GM12878 (cell line): ENCODE data around the gene SRGAP2C. TPM values are rescaled to one million over a fixed set of nuclear protein-coding genes. Genes with fewer than 3 reads are reported as not detected.
"Not testable (repeated sequence)": the region's sequence is repeated elsewhere in the genome, so short reads cannot be mapped to it uniquely, and the experiment has no call there.

ENCODE experiments used
- ATAC-seq: fragments of 200-7000 bp; cut with Tn5 transposase; 3 replicates; pipeline ENCODE4 v1.9.1; 2020; ENCODE audit warnings: mild to moderate bottlenecking, moderate library complexity
- BruUV-seq: library from RNA; stranded (reverse); fragments of 400-500 nt; replicated peaks from 2 replicates; lab custom pipeline; 2021; lab: Mats Ljungman, UMichigan
- CTCF ChIA-PET: fragments of 300-600 bp; sonication (Branson Sonifier 250); formaldehyde crosslinking; extraction: SDS; loops from one replicate; lab custom pipeline; 2021; ENCODE audit warnings: inconsistent platforms; lab: Yijun Ruan, JAX
- POLR2A ChIA-PET: fragments of 350-600 bp; formaldehyde crosslinking; extraction: SDS; loops from one replicate; lab custom pipeline; 2021; ENCODE audit warnings: inconsistent platforms; lab: Charles Lee
- RAD21 ChIA-PET: fragments of 300-600 bp; sonication (Branson Sonifier 250); formaldehyde crosslinking; loops from one replicate; lab custom pipeline; 2023; ENCODE audit warnings: antibody characterized with exemption; ENCODE audit not compliant: unreplicated experiment; lab: Charles Lee
- SMC1A ChIA-PET: fragments of 300-600 bp; sonication (Branson Sonifier 250); formaldehyde crosslinking; loops from one replicate; lab custom pipeline; 2023; ENCODE audit not compliant: unreplicated experiment, uncharacterized antibody; lab: Charles Lee
- DNase-seq: peaks from one replicate; pipeline ENCODE4 v3.0.0-alpha.2; 2011; ENCODE audit warnings: low read depth, low spot score
- FAIRE-seq: peaks from 3 replicates; lab custom pipeline; 2011; peaks lifted over from hg19 to GRCh38; lab: Jason Lieb, UNC
- H2AFZ ChIP-seq: 2 replicates; pipeline ENCODE4 v1.6.0; 2011; ENCODE audit warnings: low read depth, low read length, control low read depth; ENCODE audit not compliant: control insufficient read depth
- H3K27ac ChIP-seq: 2 replicates; pipeline ENCODE4 v1.5.1; 2011; ENCODE audit warnings: control low read depth; ENCODE audit not compliant: control insufficient read depth, insufficient read depth
- H3K27me3 ChIP-seq, 2 experiments: replicated peaks in 1 of 2; 2 replicates each; pipeline versions ENCODE4 v1.6.0 to v1.6.1; 2011; ENCODE audit warnings: low read length in 1 of 2; ENCODE audit not compliant: control insufficient read depth in 2 of 2, insufficient read depth in 2 of 2
- H3K36me3 ChIP-seq, 2 experiments: 2 replicates each; pipeline ENCODE4 v1.5.1; 2011; ENCODE audit warnings: low read length in 1 of 2; ENCODE audit not compliant: control insufficient read depth in 2 of 2, insufficient read depth in 2 of 2
- H3K4me1 ChIP-seq: 2 replicates; pipeline ENCODE4 v1.6.1; 2011; ENCODE audit warnings: mild to moderate bottlenecking, low read length, moderate library complexity, mixed read lengths; ENCODE audit not compliant: control insufficient read depth, insufficient read depth
- H3K4me2 ChIP-seq: 2 replicates; pipeline ENCODE4 v1.6.0; 2011; ENCODE audit warnings: control low read depth; ENCODE audit not compliant: control insufficient read depth, insufficient read depth
- H3K4me3 ChIP-seq: fragments of 200-600 bp; sonication (generic); 2 replicates; pipeline ENCODE4 v1.5.1; 2016
- H3K79me2 ChIP-seq: 2 replicates; pipeline ENCODE4 v1.6.0; 2011; ENCODE audit warnings: low read length; ENCODE audit not compliant: control insufficient read depth, insufficient read depth
- H3K9ac ChIP-seq: 2 replicates; pipeline ENCODE4 v1.8.0; 2011; ENCODE audit warnings: low read length, control low read depth, mixed read lengths; ENCODE audit not compliant: control insufficient read depth, insufficient read depth
- H3K9me3 ChIP-seq: replicated peaks from 3 replicates; pipeline ENCODE4 v1.5.1; 2011; ENCODE audit warnings: mild to moderate bottlenecking, low read length; ENCODE audit not compliant: control insufficient read depth, insufficient read depth
- H4K20me1 ChIP-seq: 2 replicates; pipeline ENCODE4 v1.6.0; 2011; ENCODE audit not compliant: control insufficient read depth, insufficient read depth
- WGBS: methylation state at CpG from one replicate; pipeline ENCODE4 v1.1.6; 2016; ENCODE audit warnings: low lambda C conversion rate; ENCODE audit not compliant: insufficient replicate concordance, insufficient coverage; ENCODE audit errors: missing lambda C conversion rate; 5-methylcytosine and 5-hydroxymethylcytosine counted together
- in situ Hi-C: fragments of 300-500 bp; cut with MboI; formaldehyde crosslinking; loops from 9 replicates; pipeline ENCODE4 v1.14.3; 2018; ENCODE audit warnings: mixed read lengths
- intact Hi-C: fragments of 100-400 bp; cut with micrococcal nuclease; formaldehyde crosslinking; loops from one replicate; pipeline ENCODE4 v1.14.2; 2022; ENCODE audit not compliant: unreplicated experiment
- polyA plus RNA-seq, 11 experiments: library from polyadenylated mRNA; depleted of rRNA in 4 of 11; unstranded in 6 of 11; stranded (reverse) in 5 of 11; fragments of >200 nt; fragmentation: Nextera tagmentation in 4 of 11; fragmentation: Illumina TruSeq in 1 of 11; extraction: Ambion mirVana in 4 of 11; extraction: Trizol in 1 of 11; gene quantifications; 1 replicate in 1 of 11; 2 replicates in 10 of 11; pipeline versions ENCODE4 v1.2.1 to v1.2.3, GENCODE V29; 2011 to 2016; ENCODE audit warnings: inconsistent platforms in 2 of 11, missing spikeins in 2 of 11, low read depth in 1 of 11
- total RNA-seq, 4 experiments: library from RNA; depleted of rRNA in 3 of 4; stranded (reverse); fragments of >200 nt in 3 of 4; fragmentation: Illumina TruSeq in 1 of 4; extraction: Trizol in 1 of 4; gene quantifications; 2 replicates each; pipeline versions ENCODE4 v1.2.1 to v1.2.3, GENCODE V29; 2013 to 2021

The SRGAP2C gene
- total and polyA plus RNA-seq, 10 of the 15 experiments (the other 5 are each of a cell fraction or from before 2014, with no cell fraction given), result 0.82 to 7.6 (median 2.3) TPM

DNA sequence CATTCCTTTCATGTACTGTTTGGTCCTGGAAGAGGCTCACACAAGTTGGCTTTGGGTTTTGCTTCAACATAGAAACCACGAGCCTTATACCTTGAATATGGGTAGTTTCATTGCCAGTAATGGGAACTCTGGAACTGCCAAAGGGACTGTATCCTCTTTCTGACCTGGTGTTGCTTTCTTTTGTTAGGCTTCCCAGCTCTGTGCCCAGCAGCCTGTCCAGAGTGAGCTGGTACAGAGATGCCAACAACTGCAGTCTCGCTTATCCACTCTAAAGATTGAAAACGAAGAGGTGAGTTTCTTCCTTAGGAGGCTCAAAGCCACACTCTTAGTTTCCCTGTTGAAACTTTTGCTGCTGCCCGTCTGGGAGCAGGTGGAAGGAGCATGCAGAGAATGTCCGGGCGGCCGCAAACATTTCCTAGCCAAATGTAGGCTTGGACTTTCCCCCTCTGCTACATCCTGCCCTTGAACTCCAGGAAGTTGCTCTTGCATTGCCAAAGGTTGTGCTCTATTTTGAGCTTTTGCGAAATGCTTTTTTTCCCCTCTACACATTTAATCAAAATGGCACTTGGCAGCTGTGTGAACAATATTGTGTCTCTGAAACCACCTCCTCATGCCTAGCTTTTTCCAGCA is 201.7 kb downstream of the SRGAP2C start:
- H3K9ac ChIP-seq, H3K4me3 ChIP-seq, POLR2A ChIA-PET, RAD21 ChIA-PET, BruUV-seq, H3K36me3 ChIP-seq, H3K9me3 ChIP-seq, H3K4me2 ChIP-seq, H3K27ac ChIP-seq, DNase-seq, H3K79me2 ChIP-seq, H3K27me3 ChIP-seq, in situ Hi-C loops, CTCF ChIA-PET, H4K20me1 ChIP-seq, SMC1A ChIA-PET, ATAC-seq, intact Hi-C loops, FAIRE-seq, H2AFZ ChIP-seq, H3K4me1 ChIP-seq: not testable (repeated sequence)
- no CpG with 5 or more reads among the region's 8 CpGs for WGBS

DNA sequence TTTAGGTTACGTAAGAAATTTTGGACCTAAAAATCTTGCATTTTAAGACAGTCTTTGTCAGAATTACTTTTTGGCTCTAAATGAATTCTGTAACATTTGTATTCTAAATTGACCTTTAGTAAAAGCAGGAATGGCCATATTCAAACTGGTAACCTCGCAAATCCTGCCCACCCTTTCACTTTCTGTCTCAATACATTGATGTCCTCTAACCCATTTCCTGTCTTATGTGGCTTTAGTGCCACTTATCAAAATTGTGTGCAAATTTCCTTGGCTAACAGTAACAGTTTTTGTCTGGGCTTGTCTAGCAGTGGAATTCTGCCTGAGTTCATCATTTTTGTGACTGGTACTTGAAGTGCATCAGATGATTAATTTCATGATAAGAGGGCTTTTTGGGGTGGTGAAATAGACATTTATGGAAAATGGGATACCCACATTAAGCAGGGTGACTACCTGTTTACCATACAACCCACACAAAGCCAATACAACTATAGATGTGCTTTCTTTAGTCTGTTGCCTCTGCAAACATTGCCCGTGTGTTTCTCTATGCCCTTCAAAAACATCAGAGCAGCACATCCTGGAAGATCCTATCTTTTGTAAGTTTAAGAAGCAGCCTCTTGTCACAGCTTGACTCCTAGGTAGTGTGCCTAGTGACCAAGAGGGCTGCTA is 205.3 kb downstream of the SRGAP2C start:
- intact Hi-C loops, ATAC-seq, H3K79me2 ChIP-seq, FAIRE-seq, H3K27me3 ChIP-seq, RAD21 ChIA-PET, CTCF ChIA-PET, H3K9ac ChIP-seq, H3K4me2 ChIP-seq, POLR2A ChIA-PET, SMC1A ChIA-PET, H3K36me3 ChIP-seq, BruUV-seq, H3K4me3 ChIP-seq, in situ Hi-C loops, H4K20me1 ChIP-seq, H3K4me1 ChIP-seq, DNase-seq, H3K27ac ChIP-seq, H2AFZ ChIP-seq, H3K9me3 ChIP-seq: not testable (repeated sequence)
- WGBS, result no CpG with 5 or more reads among the region's 3 CpGs

DNA sequence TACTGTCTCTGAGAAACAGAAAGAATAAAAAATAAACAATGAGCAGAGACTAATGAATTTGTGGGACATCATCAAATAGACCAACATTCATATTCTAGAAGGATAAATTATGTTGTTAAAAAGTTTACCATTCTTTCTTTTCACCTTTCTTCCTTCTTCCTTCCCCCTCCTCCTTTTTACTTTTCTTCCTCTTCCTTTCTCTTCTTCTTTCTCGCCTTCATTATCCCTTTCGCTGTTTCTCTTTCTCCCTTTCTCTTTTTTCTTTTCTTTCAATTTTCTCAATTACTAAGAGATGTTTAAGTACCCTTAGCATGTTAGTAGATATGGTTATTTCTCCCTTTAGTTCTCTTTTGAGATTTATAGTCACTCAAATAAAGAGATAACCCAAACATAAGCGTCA is 207.4 kb downstream of the SRGAP2C start:
- H3K36me3 ChIP-seq, H3K9me3 ChIP-seq, H3K4me2 ChIP-seq, H3K9ac ChIP-seq, H3K4me3 ChIP-seq, in situ Hi-C loops, CTCF ChIA-PET, RAD21 ChIA-PET, H3K79me2 ChIP-seq, H4K20me1 ChIP-seq, H3K27ac ChIP-seq, POLR2A ChIA-PET, H3K4me1 ChIP-seq, BruUV-seq, DNase-seq, ATAC-seq, H2AFZ ChIP-seq, SMC1A ChIA-PET, intact Hi-C loops, H3K27me3 ChIP-seq, FAIRE-seq: not testable (repeated sequence)
- 98% methylated on average over 3 of the region's 3 CpGs for WGBS

DNA sequence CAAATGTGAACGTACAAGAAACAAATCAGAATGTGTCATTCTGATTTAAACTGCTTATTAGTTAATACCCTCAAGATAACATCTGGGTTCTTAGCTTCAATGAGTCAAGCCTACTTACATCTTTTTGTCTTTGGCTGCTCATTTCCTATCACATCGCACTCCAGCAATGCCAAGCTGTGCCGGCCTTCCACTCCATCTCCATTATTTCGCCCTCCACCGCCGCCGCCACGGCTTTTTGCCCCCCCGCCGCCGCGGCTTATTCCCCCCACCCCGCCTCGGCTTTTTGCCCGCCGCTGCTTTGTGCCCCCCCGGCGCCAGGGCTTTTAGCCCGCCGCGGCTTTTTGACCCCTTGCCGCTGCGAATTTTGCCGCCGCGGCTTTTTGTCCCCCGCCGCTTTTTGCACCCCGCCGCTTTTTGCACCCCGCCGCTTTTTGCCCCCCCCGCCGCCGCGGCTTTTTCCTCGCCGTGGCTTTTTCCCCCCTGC is 211.0 kb downstream of the SRGAP2C start:
- FAIRE-seq, SMC1A ChIA-PET, H3K9ac ChIP-seq, H3K4me3 ChIP-seq, ATAC-seq, DNase-seq, BruUV-seq, H2AFZ ChIP-seq, H4K20me1 ChIP-seq, POLR2A ChIA-PET, H3K9me3 ChIP-seq, H3K27ac ChIP-seq, intact Hi-C loops, CTCF ChIA-PET, H3K36me3 ChIP-seq, RAD21 ChIA-PET, H3K4me1 ChIP-seq, in situ Hi-C loops, H3K79me2 ChIP-seq, H3K27me3 ChIP-seq, H3K4me2 ChIP-seq: not testable (repeated sequence)
- WGBS, result 50% methylated on average over 6 of the region's 38 CpGs
